ENCODE data around the gene FAM171A1. TPM values are rescaled to one million over a fixed set of nuclear protein-coding genes. Genes with fewer than 3 reads are reported as not detected.

FAM171A1 gene
- total and polyA plus RNA-seq, 2 of the 13 experiments (the other 11 are each of a cell fraction or from before 2014, with no cell fraction given), result 21.5 to 34.7 TPM

DNA sequence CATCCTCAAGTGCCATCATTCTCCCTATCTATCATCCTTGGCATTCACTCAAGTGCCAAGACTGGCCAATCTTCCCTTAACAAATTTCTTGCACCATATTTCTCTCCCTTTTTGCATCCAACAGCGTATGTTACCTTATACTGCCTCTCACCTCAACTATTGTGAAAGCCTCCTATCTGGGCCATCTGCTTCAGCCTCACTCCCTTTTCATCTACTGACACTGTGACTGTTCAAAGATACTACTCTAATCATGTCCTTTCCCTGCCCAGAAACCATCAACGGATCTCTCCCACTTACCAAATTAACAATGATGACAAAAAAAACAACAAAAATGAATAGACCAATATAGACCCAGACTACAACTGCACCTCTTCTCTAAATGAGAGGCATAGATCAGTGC, 112.0 kb downstream of the FAM171A1 start:
- in situ Hi-C loops (cut with HindIII; ENCODE audit: extremely low pct_ligation_motif_present, low pct_unique_long_range_greater_than_20kb), result no loop called here
- no peak overlapping the region for H3K9ac ChIP-seq (ENCODE audit: insufficient read depth, low read depth, low read length)
- H2AFZ ChIP-seq (ENCODE audit: low read length), result no peak overlapping the region
- no peaks in the 10 kb centered on the region for H3K4me1 ChIP-seq (ENCODE audit: insufficient read depth, low read length)
- H3K4me3 ChIP-seq (replicated peaks in 1 of 3; ENCODE audit: insufficient read depth in 1 of 3, low read depth in 2 of 3, low read length in 3 of 3), result no peak overlapping the region
- BruUV-seq (replicated peaks), result no TSS peak
- no peak for DNase-seq (ENCODE audit: low spot score)
- no peak overlapping the region for H3K4me2 ChIP-seq (ENCODE audit: low read depth, low read length)
- TF ChIP-seq, protein P1, sequence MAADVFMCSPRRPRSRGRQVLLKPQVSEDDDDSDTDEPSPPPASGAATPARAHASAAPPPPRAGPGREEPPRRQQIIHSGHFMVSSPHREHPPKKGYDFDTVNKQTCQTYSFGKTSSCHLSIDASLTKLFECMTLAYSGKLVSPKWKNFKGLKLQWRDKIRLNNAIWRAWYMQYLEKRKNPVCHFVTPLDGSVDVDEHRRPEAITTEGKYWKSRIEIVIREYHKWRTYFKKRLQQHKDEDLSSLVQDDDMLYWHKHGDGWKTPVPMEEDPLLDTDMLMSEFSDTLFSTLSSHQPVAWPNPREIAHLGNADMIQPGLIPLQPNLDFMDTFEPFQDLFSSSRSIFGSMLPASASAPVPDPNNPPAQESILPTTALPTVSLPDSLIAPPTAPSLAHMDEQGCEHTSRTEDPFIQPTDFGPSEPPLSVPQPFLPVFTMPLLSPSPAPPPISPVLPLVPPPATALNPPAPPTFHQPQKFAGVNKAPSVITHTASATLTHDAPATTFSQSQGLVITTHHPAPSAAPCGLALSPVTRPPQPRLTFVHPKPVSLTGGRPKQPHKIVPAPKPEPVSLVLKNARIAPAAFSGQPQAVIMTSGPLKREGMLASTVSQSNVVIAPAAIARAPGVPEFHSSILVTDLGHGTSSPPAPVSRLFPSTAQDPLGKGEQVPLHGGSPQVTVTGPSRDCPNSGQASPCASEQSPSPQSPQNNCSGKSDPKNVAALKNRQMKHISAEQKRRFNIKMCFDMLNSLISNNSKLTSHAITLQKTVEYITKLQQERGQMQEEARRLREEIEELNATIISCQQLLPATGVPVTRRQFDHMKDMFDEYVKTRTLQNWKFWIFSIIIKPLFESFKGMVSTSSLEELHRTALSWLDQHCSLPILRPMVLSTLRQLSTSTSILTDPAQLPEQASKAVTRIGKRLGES (CRISPR knock-in tag; IDR thresholded peaks at IDR 0.05; ENCODE audit: borderline replicate concordance), result no peak
- TF ChIP-seq KLF15 (CRISPR knock-in tag; IDR thresholded peaks at IDR 0.05; ENCODE audit: borderline replicate concordance) (no peak), ZBTB21 (CRISPR knock-in tag; IDR thresholded peaks at IDR 0.05) (no peak), MAFG (CRISPR knock-in tag; IDR thresholded peaks at IDR 0.05) (no peak), ZNF883 (CRISPR knock-in tag; IDR thresholded peaks at IDR 0.05; ENCODE audit: not compliant biosample characterization) (no peak)
- TF ChIP-seq, protein P2, sequence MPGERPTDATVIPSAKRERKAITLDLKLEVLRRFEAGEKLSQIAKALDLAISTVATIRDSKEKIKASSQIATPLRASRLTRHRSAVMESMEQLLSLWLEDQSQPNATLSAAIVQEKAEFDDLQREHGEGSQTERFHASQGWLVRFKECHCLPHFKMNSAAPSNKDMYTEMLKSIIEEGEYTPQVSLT (CRISPR knock-in tag; IDR thresholded peaks at IDR 0.05; ENCODE audit: borderline replicate concordance, low read depth), result no peak
- no peaks in the 10 kb centered on the region for H4K20me1 ChIP-seq (ENCODE audit: insufficient read depth, low read length)
- H3K9me3 ChIP-seq (ENCODE audit: low read length), result no peaks in the 10 kb centered on the region
- no peak overlapping the region for H3K27ac ChIP-seq (ENCODE audit: extremely low read length, insufficient read depth, low read length)
- intact Hi-C loops (cut with micrococcal nuclease; ENCODE audit: unreplicated experiment), result no loop called here
- ChIA-PET POLR2A (no interaction called here), CTCF (ENCODE audit: low intra/inter-chr PET ratio, low total read pairs) (no interaction called here)
- no peak for ATAC-seq
- H3K27me3 ChIP-seq (ENCODE audit: control insufficient read depth in 1 of 2, insufficient read depth in 2 of 2, low read length in 2 of 2), result no peaks in the 10 kb centered on the region
- FAIRE-seq, result no peak
- H3K36me3 ChIP-seq (replicated peaks in 1 of 2; ENCODE audit: control insufficient read depth in 1 of 2, insufficient read depth in 2 of 2, low read length in 2 of 2), result peaks cover 4 to 29% of the 10 kb centered on the region in 2 experiments; a peak in 4 of 5 replicates
- no peaks in the 10 kb centered on the region for H3K79me2 ChIP-seq (ENCODE audit: insufficient read depth, low read length)
- 96% methylated on average over 2 of the region's 2 CpGs for WGBS (ENCODE audit: low lambda C conversion rate)
